GM12878 (cell line): ENCODE measurements around the gene FNIP1. TPM values are rescaled to one million over a fixed set of nuclear protein-coding genes. Genes with fewer than 3 reads are reported as not detected.

ENCODE experiments used
- ATAC-seq: fragments of 200-7000 bp; cut with Tn5 transposase; 3 replicates; pipeline ENCODE4 v1.9.1; 2020; ENCODE audit warnings: mild to moderate bottlenecking, moderate library complexity
- BruUV-seq: library from RNA; stranded (reverse); fragments of 400-500 nt; replicated peaks from 2 replicates; lab custom pipeline; 2021; lab: Mats Ljungman, UMichigan
- CTCF ChIA-PET: fragments of 300-600 bp; sonication (Branson Sonifier 250); formaldehyde crosslinking; extraction: SDS; loops from one replicate; lab custom pipeline; 2021; ENCODE audit warnings: inconsistent platforms; lab: Yijun Ruan, JAX
- POLR2A ChIA-PET: fragments of 350-600 bp; formaldehyde crosslinking; extraction: SDS; loops from one replicate; lab custom pipeline; 2021; ENCODE audit warnings: inconsistent platforms; lab: Charles Lee
- RAD21 ChIA-PET: fragments of 300-600 bp; sonication (Branson Sonifier 250); formaldehyde crosslinking; loops from one replicate; lab custom pipeline; 2023; ENCODE audit warnings: antibody characterized with exemption; ENCODE audit not compliant: unreplicated experiment; lab: Charles Lee
- SMC1A ChIA-PET: fragments of 300-600 bp; sonication (Branson Sonifier 250); formaldehyde crosslinking; loops from one replicate; lab custom pipeline; 2023; ENCODE audit not compliant: unreplicated experiment, uncharacterized antibody; lab: Charles Lee
- DNase-seq: peaks from one replicate; pipeline ENCODE4 v3.0.0-alpha.2; 2011; ENCODE audit warnings: low read depth, low spot score
- FAIRE-seq: peaks from 3 replicates; lab custom pipeline; 2011; peaks lifted over from hg19 to GRCh38; lab: Jason Lieb, UNC
- H2AFZ ChIP-seq: 2 replicates; pipeline ENCODE4 v1.6.0; 2011; ENCODE audit warnings: low read depth, low read length, control low read depth; ENCODE audit not compliant: control insufficient read depth
- H3K27ac ChIP-seq: 2 replicates; pipeline ENCODE4 v1.5.1; 2011; ENCODE audit warnings: control low read depth; ENCODE audit not compliant: control insufficient read depth, insufficient read depth
- H3K27me3 ChIP-seq, 2 experiments: replicated peaks in 1 of 2; 2 replicates each; pipeline versions ENCODE4 v1.6.0 to v1.6.1; 2011; ENCODE audit warnings: low read length in 1 of 2; ENCODE audit not compliant: control insufficient read depth in 2 of 2, insufficient read depth in 2 of 2
- H3K36me3 ChIP-seq, 2 experiments: 2 replicates each; pipeline ENCODE4 v1.5.1; 2011; ENCODE audit warnings: low read length in 1 of 2; ENCODE audit not compliant: control insufficient read depth in 2 of 2, insufficient read depth in 2 of 2
- H3K4me1 ChIP-seq: 2 replicates; pipeline ENCODE4 v1.6.1; 2011; ENCODE audit warnings: mild to moderate bottlenecking, low read length, moderate library complexity, mixed read lengths; ENCODE audit not compliant: control insufficient read depth, insufficient read depth
- H3K4me2 ChIP-seq: 2 replicates; pipeline ENCODE4 v1.6.0; 2011; ENCODE audit warnings: control low read depth; ENCODE audit not compliant: control insufficient read depth, insufficient read depth
- H3K4me3 ChIP-seq: fragments of 200-600 bp; sonication (generic); 2 replicates; pipeline ENCODE4 v1.5.1; 2016
- H3K79me2 ChIP-seq: 2 replicates; pipeline ENCODE4 v1.6.0; 2011; ENCODE audit warnings: low read length; ENCODE audit not compliant: control insufficient read depth, insufficient read depth
- H3K9ac ChIP-seq: 2 replicates; pipeline ENCODE4 v1.8.0; 2011; ENCODE audit warnings: low read length, control low read depth, mixed read lengths; ENCODE audit not compliant: control insufficient read depth, insufficient read depth
- H3K9me3 ChIP-seq: replicated peaks from 3 replicates; pipeline ENCODE4 v1.5.1; 2011; ENCODE audit warnings: mild to moderate bottlenecking, low read length; ENCODE audit not compliant: control insufficient read depth, insufficient read depth
- H4K20me1 ChIP-seq: 2 replicates; pipeline ENCODE4 v1.6.0; 2011; ENCODE audit not compliant: control insufficient read depth, insufficient read depth
- ASH2L ChIP-seq: fragments of 300-600, 200-600 bp; sonication (generic); IDR thresholded peaks from 2 replicates; pipeline ENCODE4 v1.6.1; 2017; ENCODE audit warnings: low read depth, mild to moderate bottlenecking, borderline replicate concordance
- HDAC6 ChIP-seq: fragments of 200-600 bp; sonication (generic); IDR thresholded peaks from one replicate; pipeline ENCODE4 v1.8.0; 2017; ENCODE audit warnings: antibody characterized with exemption; ENCODE audit not compliant: unreplicated experiment
- KLF5 ChIP-seq: fragments of 450-650 bp; IDR thresholded peaks from 2 replicates; pipeline ENCODE4 v1.6.1; 2014; ENCODE audit warnings: mild to moderate bottlenecking; ENCODE audit not compliant: partially characterized antibody
- SIX5 ChIP-seq: IDR thresholded peaks from 2 replicates; pipeline ENCODE4 v1.6.1; 2011; ENCODE audit warnings: mild to moderate bottlenecking, low read depth, low read length, moderate library complexity; ENCODE audit not compliant: severe bottlenecking
- SRF ChIP-seq, 2 experiments: IDR thresholded peaks; 2 replicates each; pipeline ENCODE4 v1.6.1; 2011; ENCODE audit warnings: low read depth in 2 of 2, low read length in 2 of 2, mild to moderate bottlenecking in 1 of 2, moderate library complexity in 1 of 2
- TARDBP ChIP-seq: IDR thresholded peaks from 2 replicates; pipeline ENCODE4 v1.6.1; 2016; ENCODE audit warnings: borderline replicate concordance
- TCF3 ChIP-seq: IDR thresholded peaks from 2 replicates; pipeline ENCODE4 v1.6.1; 2012; ENCODE audit warnings: low read depth, mild to moderate bottlenecking, low read length, borderline replicate concordance; ENCODE audit not compliant: insufficient read depth
- TCF7 ChIP-seq: IDR thresholded peaks from 2 replicates; pipeline ENCODE4 v1.6.1; 2014; ENCODE audit warnings: antibody characterized with exemption, borderline replicate concordance
- WGBS: methylation state at CpG from one replicate; pipeline ENCODE4 v1.1.6; 2016; ENCODE audit warnings: low lambda C conversion rate; ENCODE audit not compliant: insufficient replicate concordance, insufficient coverage; ENCODE audit errors: missing lambda C conversion rate; 5-methylcytosine and 5-hydroxymethylcytosine counted together
- in situ Hi-C: fragments of 300-500 bp; cut with MboI; formaldehyde crosslinking; loops from 9 replicates; pipeline ENCODE4 v1.14.3; 2018; ENCODE audit warnings: mixed read lengths
- intact Hi-C: fragments of 100-400 bp; cut with micrococcal nuclease; formaldehyde crosslinking; loops from one replicate; pipeline ENCODE4 v1.14.2; 2022; ENCODE audit not compliant: unreplicated experiment
- polyA plus RNA-seq, 11 experiments: library from polyadenylated mRNA; depleted of rRNA in 4 of 11; unstranded in 6 of 11; stranded (reverse) in 5 of 11; fragments of >200 nt; fragmentation: Nextera tagmentation in 4 of 11; fragmentation: Illumina TruSeq in 1 of 11; extraction: Ambion mirVana in 4 of 11; extraction: Trizol in 1 of 11; gene quantifications; 1 replicate in 1 of 11; 2 replicates in 10 of 11; pipeline versions ENCODE4 v1.2.1 to v1.2.3, GENCODE V29; 2011 to 2016; ENCODE audit warnings: inconsistent platforms in 2 of 11, missing spikeins in 2 of 11, low read depth in 1 of 11
- total RNA-seq, 4 experiments: library from RNA; depleted of rRNA in 3 of 4; stranded (reverse); fragments of >200 nt in 3 of 4; fragmentation: Illumina TruSeq in 1 of 4; extraction: Trizol in 1 of 4; gene quantifications; 2 replicates each; pipeline versions ENCODE4 v1.2.1 to v1.2.3, GENCODE V29; 2013 to 2021
- TF ChIP-seq, protein P1 (sequence below): fragments of 450-650 bp; IDR thresholded peaks from 2 replicates; pipeline ENCODE4 v1.6.1; 2017; ENCODE audit warnings: mild to moderate bottlenecking, moderate library complexity

Gene FNIP1
- total and polyA plus RNA-seq, 10 of the 15 experiments (the other 5 are each of a cell fraction or from before 2014, with no cell fraction given): 4.3 to 18.0 (median 14.0) TPM

GRCh38 chr5:131654309-131654708 lies 142.5 kb downstream of the FNIP1 start:
- SMC1A ChIA-PET: interaction anchor here (1.2 kb wide), 1 partner anchor 63 kb away, joined by 3 read pairs; no protein-coding TSS in a partner anchor
- no peak for DNase-seq
- H3K4me1 ChIP-seq: no peaks in the 10 kb centered on the region
- no peaks in the 10 kb centered on the region; the same call in 2 of the 3 replicates for H3K9me3 ChIP-seq
- POLR2A ChIA-PET: interaction anchor here (0.6 kb wide), 1 partner anchor 130 kb away, joined by 8 read pairs; no protein-coding TSS in a partner anchor
- no peak overlapping the region for H3K9ac ChIP-seq
- RAD21 ChIA-PET: interaction anchor here (2.4 kb wide), 1 partner anchor 7 kb away, joined by 14 read pairs; no protein-coding TSS in a partner anchor
- peaks cover 0 to 8% of the 10 kb centered on the region in 2 experiments for H3K36me3 ChIP-seq
- intact Hi-C loops: no loop called here
- no peak overlapping the region for H3K27ac ChIP-seq
- WGBS: 88% methylated on average over 2 of the region's 2 CpGs
- ATAC-seq: no peak
- H3K27me3 ChIP-seq: no peaks in the 10 kb centered on the region
- no peak for TF ChIP-seq TCF7
- no peak for TF ChIP-seq TARDBP
- no peak for TF ChIP-seq TCF3
- TF ChIP-seq, protein P1, sequence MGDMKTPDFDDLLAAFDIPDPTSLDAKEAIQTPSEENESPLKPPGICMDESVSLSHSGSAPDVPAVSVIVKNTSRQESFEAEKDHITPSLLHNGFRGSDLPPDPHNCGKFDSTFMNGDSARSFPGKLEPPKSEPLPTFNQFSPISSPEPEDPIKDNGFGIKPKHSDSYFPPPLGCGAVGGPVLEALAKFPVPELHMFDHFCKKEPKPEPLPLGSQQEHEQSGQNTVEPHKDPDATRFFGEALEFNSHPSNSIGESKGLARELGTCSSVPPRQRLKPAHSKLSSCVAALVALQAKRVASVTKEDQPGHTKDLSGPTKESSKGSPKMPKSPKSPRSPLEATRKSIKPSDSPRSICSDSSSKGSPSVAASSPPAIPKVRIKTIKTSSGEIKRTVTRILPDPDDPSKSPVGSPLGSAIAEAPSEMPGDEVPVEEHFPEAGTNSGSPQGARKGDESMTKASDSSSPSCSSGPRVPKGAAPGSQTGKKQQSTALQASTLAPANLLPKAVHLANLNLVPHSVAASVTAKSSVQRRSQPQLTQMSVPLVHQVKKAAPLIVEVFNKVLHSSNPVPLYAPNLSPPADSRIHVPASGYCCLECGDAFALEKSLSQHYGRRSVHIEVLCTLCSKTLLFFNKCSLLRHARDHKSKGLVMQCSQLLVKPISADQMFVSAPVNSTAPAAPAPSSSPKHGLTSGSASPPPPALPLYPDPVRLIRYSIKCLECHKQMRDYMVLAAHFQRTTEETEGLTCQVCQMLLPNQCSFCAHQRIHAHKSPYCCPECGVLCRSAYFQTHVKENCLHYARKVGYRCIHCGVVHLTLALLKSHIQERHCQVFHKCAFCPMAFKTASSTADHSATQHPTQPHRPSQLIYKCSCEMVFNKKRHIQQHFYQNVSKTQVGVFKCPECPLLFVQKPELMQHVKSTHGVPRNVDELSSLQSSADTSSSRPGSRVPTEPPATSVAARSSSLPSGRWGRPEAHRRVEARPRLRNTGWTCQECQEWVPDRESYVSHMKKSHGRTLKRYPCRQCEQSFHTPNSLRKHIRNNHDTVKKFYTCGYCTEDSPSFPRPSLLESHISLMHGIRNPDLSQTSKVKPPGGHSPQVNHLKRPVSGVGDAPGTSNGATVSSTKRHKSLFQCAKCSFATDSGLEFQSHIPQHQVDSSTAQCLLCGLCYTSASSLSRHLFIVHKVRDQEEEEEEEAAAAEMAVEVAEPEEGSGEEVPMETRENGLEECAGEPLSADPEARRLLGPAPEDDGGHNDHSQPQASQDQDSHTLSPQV: no peak
- no peak for TF ChIP-seq SIX5
- TF ChIP-seq SRF (IDR thresholded peaks at IDR 0.05; ENCODE audit: low read depth in 2 of 2, low read length in 2 of 2): no peak
- no peak for TF ChIP-seq KLF5
- TF ChIP-seq ASH2L: no peak
- no peak for TF ChIP-seq HDAC6
- in situ Hi-C loops: no loop called here
- no peaks in the 10 kb centered on the region for H4K20me1 ChIP-seq
- H3K4me3 ChIP-seq: no peak overlapping the region
- CTCF ChIA-PET: no interaction called here
- no peak overlapping the region for H3K4me2 ChIP-seq
- FAIRE-seq: no peak
- H3K79me2 ChIP-seq: no peaks in the 10 kb centered on the region
- no TSS peak for BruUV-seq
- no peak overlapping the region for H2AFZ ChIP-seq
